Ishikawa (cell line): ENCODE results near the gene OXSR1.

Source experiments
- CEBPB ChIP-seq: IDR thresholded peaks from 2 replicates; pipeline ENCODE4 v1.6.1; 2012
- EP300 ChIP-seq: IDR thresholded peaks from 2 replicates; pipeline ENCODE4 v1.6.1; 2012; ENCODE audit warnings: borderline replicate concordance
- FOXM1 ChIP-seq: IDR thresholded peaks from 2 replicates; pipeline ENCODE4 v1.6.1; 2012; ENCODE audit warnings: low read depth, borderline replicate concordance
- RAD21 ChIP-seq: IDR thresholded peaks from 2 replicates; pipeline ENCODE4 v1.6.1; 2012; ENCODE audit warnings: low read depth
- TAF1 ChIP-seq: IDR thresholded peaks from 2 replicates; pipeline ENCODE4 v1.6.1; 2012; ENCODE audit warnings: low read depth, mild to moderate bottlenecking
- TCF12 ChIP-seq: IDR thresholded peaks from 2 replicates; pipeline ENCODE4 v1.6.1; 2012; ENCODE audit warnings: low read depth
- TEAD4 ChIP-seq: IDR thresholded peaks from 2 replicates; pipeline ENCODE4 v1.6.1; 2012
- ZBTB7A ChIP-seq: IDR thresholded peaks from 2 replicates; pipeline ENCODE4 v1.6.1; 2012; ENCODE audit warnings: low read depth
- TF ChIP-seq, protein P1 (sequence below): IDR thresholded peaks from 2 replicates; pipeline ENCODE4 v1.6.1; 2012
- TF ChIP-seq, protein P2 (sequence below): IDR thresholded peaks from 2 replicates; pipeline ENCODE4 v1.6.1; 2012; ENCODE audit warnings: low read depth, mild to moderate bottlenecking

DNA sequence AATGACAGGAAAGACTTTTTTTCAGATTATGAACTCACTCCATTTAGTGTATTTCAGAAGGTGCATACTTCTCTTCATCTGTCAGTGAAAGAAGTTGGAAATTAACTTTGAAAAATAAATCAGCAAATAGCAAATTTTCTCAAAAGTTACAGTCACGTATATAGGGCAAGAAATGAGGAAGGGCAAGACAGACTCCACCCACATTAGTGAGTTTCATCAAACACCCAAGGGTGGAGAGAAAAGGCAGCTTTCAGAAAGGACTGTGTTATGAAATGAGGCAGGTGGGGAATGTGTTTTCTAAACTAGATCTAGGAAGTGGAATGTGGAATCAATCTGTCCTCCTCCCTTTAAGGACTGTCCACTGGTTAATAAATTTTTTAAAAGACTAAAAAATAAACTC, 103.2 kb downstream of the OXSR1 start:
- TF ChIP-seq EP300 (no peak), TEAD4 (no peak), FOXM1 (no peak), TCF12 (no peak), ZBTB7A (no peak), CEBPB (no peak), RAD21 (no peak), TAF1 (no peak)
- TF ChIP-seq, protein P1, sequence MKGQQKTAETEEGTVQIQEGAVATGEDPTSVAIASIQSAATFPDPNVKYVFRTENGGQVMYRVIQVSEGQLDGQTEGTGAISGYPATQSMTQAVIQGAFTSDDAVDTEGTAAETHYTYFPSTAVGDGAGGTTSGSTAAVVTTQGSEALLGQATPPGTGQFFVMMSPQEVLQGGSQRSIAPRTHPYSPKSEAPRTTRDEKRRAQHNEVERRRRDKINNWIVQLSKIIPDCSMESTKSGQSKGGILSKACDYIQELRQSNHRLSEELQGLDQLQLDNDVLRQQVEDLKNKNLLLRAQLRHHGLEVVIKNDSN = no peak
- TF ChIP-seq, protein P2, sequence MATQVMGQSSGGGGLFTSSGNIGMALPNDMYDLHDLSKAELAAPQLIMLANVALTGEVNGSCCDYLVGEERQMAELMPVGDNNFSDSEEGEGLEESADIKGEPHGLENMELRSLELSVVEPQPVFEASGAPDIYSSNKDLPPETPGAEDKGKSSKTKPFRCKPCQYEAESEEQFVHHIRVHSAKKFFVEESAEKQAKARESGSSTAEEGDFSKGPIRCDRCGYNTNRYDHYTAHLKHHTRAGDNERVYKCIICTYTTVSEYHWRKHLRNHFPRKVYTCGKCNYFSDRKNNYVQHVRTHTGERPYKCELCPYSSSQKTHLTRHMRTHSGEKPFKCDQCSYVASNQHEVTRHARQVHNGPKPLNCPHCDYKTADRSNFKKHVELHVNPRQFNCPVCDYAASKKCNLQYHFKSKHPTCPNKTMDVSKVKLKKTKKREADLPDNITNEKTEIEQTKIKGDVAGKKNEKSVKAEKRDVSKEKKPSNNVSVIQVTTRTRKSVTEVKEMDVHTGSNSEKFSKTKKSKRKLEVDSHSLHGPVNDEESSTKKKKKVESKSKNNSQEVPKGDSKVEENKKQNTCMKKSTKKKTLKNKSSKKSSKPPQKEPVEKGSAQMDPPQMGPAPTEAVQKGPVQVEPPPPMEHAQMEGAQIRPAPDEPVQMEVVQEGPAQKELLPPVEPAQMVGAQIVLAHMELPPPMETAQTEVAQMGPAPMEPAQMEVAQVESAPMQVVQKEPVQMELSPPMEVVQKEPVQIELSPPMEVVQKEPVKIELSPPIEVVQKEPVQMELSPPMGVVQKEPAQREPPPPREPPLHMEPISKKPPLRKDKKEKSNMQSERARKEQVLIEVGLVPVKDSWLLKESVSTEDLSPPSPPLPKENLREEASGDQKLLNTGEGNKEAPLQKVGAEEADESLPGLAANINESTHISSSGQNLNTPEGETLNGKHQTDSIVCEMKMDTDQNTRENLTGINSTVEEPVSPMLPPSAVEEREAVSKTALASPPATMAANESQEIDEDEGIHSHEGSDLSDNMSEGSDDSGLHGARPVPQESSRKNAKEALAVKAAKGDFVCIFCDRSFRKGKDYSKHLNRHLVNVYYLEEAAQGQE = no peak
